ENCODE data around the gene ASCL5.

The ASCL5 gene

GRCh38 chr1:201069636-201070035 is 57.3 kb downstream of the ASCL5 start:
- no peak overlapping the region for H3K27ac ChIP-seq (ENCODE audit: low read length)
- H3K4me2 ChIP-seq (ENCODE audit: low read depth, low read length), result no peak overlapping the region
- H3K9me3 ChIP-seq (replicated peaks; ENCODE audit: insufficient read depth, low read length), result no peaks in the 10 kb centered on the region
- TF ChIP-seq EZH2phosphoT487 (IDR thresholded peaks at IDR 0.05; ENCODE audit: low read length) (no peak), EZH2 (optimal IDR thresholded peaks at IDR 0.05; ENCODE audit: low read depth, low read length) (no peak), CTCF (IDR thresholded peaks at IDR 0.05; ENCODE audit: low read length) (no peak)
- no peaks in the 10 kb centered on the region for H3K9me2 ChIP-seq (replicated peaks; ENCODE audit: insufficient read depth, low read length)
- no peaks in the 10 kb centered on the region for H4K20me1 ChIP-seq (ENCODE audit: insufficient read depth, low read length)
- no peak for DNase-seq
- H3K4me3 ChIP-seq (ENCODE audit: low read length), result no peak overlapping the region
- H3K36me3 ChIP-seq (replicated peaks; ENCODE audit: insufficient read depth, low read length), result no peaks in the 10 kb centered on the region
- H2AFZ ChIP-seq (ENCODE audit: low read length), result no peak overlapping the region
- no peak overlapping the region for H3K9ac ChIP-seq (ENCODE audit: low read length)
- H3F3A ChIP-seq (ENCODE audit: insufficient read depth, low read length), result no peaks in the 10 kb centered on the region
- H3K4me1 ChIP-seq (ENCODE audit: low read length), result no peaks in the 10 kb centered on the region
- no peaks in the 10 kb centered on the region for H3K79me2 ChIP-seq (ENCODE audit: low read length)
- no peaks in the 10 kb centered on the region; the same call in 1 of the 2 replicates for H3K27me3 ChIP-seq (replicated peaks; ENCODE audit: insufficient read depth, low read length)

- Histone ChIP-seq H3K4me1 (ENCODE audit: low read length) (no peaks in the 10 kb centered on the region), H3K9me3 (replicated peaks; ENCODE audit: insufficient read depth, low read length) (no peaks in the 10 kb centered on the region), H3K27me3 (replicated peaks; ENCODE audit: insufficient read depth, low read length) (no peaks in the 10 kb centered on the region; the same call in 1 of the 2 replicates), H4K20me1 (ENCODE audit: insufficient read depth, low read length) (no peaks in the 10 kb centered on the region), H3F3A (ENCODE audit: insufficient read depth, low read length) (no peaks in the 10 kb centered on the region), H3K4me2 (ENCODE audit: low read depth, low read length) (no peak overlapping the region), H3K9me2 (replicated peaks; ENCODE audit: insufficient read depth, low read length) (no peaks in the 10 kb centered on the region), H3K79me2 (ENCODE audit: low read length) (no peaks in the 10 kb centered on the region), H3K27ac (ENCODE audit: low read length) (no peak overlapping the region), H3K9ac (ENCODE audit: low read length) (no peak overlapping the region), H2AFZ (ENCODE audit: low read length) (no peak overlapping the region), H3K36me3 (replicated peaks; ENCODE audit: insufficient read depth, low read length) (no peaks in the 10 kb centered on the region), H3K4me3 (ENCODE audit: low read length) (no peak overlapping the region)
- TF ChIP-seq CTCF (IDR thresholded peaks at IDR 0.05; ENCODE audit: low read length) (no peak), EZH2phosphoT487 (IDR thresholded peaks at IDR 0.05; ENCODE audit: low read length) (no peak), EZH2 (optimal IDR thresholded peaks at IDR 0.05; ENCODE audit: low read depth, low read length) (no peak)
- no peak for DNase-seq
These were observed 58.0 kb downstream of the ASCL5 start for GRCh38 chr1:201068976-201069375.

GRCh38 chr1:201066986-201067385 is 60.0 kb downstream of the ASCL5 start:
- TF ChIP-seq CTCF (IDR thresholded peaks at IDR 0.05; ENCODE audit: low read length) (no peak), EZH2 (optimal IDR thresholded peaks at IDR 0.05; ENCODE audit: low read depth, low read length) (no peak), EZH2phosphoT487 (IDR thresholded peaks at IDR 0.05; ENCODE audit: low read length) (no peak)
- no peak for DNase-seq
- Histone ChIP-seq H3K9me2 (replicated peaks; ENCODE audit: insufficient read depth, low read length) (no peaks in the 10 kb centered on the region), H3K79me2 (ENCODE audit: low read length) (no peaks in the 10 kb centered on the region), H2AFZ (ENCODE audit: low read length) (no peak overlapping the region), H3K9me3 (replicated peaks; ENCODE audit: insufficient read depth, low read length) (no peaks in the 10 kb centered on the region), H3K4me1 (ENCODE audit: low read length) (no peaks in the 10 kb centered on the region), H3K4me2 (ENCODE audit: low read depth, low read length) (no peak overlapping the region), H3F3A (ENCODE audit: insufficient read depth, low read length) (no peaks in the 10 kb centered on the region), H4K20me1 (ENCODE audit: insufficient read depth, low read length) (no peaks in the 10 kb centered on the region), H3K4me3 (ENCODE audit: low read length) (no peak overlapping the region), H3K27ac (ENCODE audit: low read length) (no peak overlapping the region), H3K27me3 (replicated peaks; ENCODE audit: insufficient read depth, low read length) (no peaks in the 10 kb centered on the region; the same call in 1 of the 2 replicates), H3K36me3 (replicated peaks; ENCODE audit: insufficient read depth, low read length) (no peaks in the 10 kb centered on the region), H3K9ac (ENCODE audit: low read length) (no peak overlapping the region)
